Measurements from ENCODE around the gene UBQLN1. TPM values are rescaled to one million over a fixed set of nuclear protein-coding genes. Genes with fewer than 3 reads are reported as not detected.

Gene UBQLN1
- total RNA-seq, 2 experiments from 2014 or later: 178 to 185 TPM

- no peaks in the 10 kb centered on the region for H3K27me3 Mint-ChIP-seq
- no peaks in the 10 kb centered on the region for H3K4me1 Mint-ChIP-seq (ENCODE audit: low read depth)
- intact Hi-C loops (cut with DNase I, micrococcal nuclease): no loop called here
- ATAC-seq (ENCODE audit: poor library complexity): no peak
- no peaks in the 10 kb centered on the region for H3K36me3 ChIP-seq (ENCODE audit: insufficient read depth, low read length)
- ChIA-PET POLR2A (interaction anchor here (3.5 kb wide), 1 partner anchor 16 kb away, joined by 14 read pairs; the partner anchor contains the start of gene IDNK), CTCF (interaction anchor here (1.8 kb wide), 1 partner anchor 19 kb away, joined by 7 read pairs; no protein-coding TSS in a partner anchor)
- H3K4me1 ChIP-seq (ENCODE audit: insufficient read depth, low read length): no peaks in the 10 kb centered on the region
- no peaks in the 10 kb centered on the region for H3K36me3 Mint-ChIP-seq (ENCODE audit: low read depth)
- no peak overlapping the region for H3K27ac Mint-ChIP-seq
- TF ChIP-seq CTCF (IDR thresholded peaks at IDR 0.05): no peak
- H3K27me3 ChIP-seq (ENCODE audit: control insufficient read depth in 1 of 2, insufficient read depth in 2 of 2, low read length in 2 of 2): no peaks in the 10 kb centered on the region
- H3K4me3 ChIP-seq (ENCODE audit: low read length): no peak overlapping the region
- H3K9me3 ChIP-seq (ENCODE audit: control insufficient read depth in 1 of 2, insufficient read depth in 1 of 2, low read length in 2 of 2): no peaks in the 10 kb centered on the region
- H3K4me3 Mint-ChIP-seq: no peak overlapping the region
- DNase-seq: no peak
- H3K27ac ChIP-seq (ENCODE audit: low read depth in 1 of 2, low read length in 2 of 2): no peak overlapping the region
- H3K9me3 Mint-ChIP-seq: no peaks in the 10 kb centered on the region
These were observed 68.5 kb downstream of the UBQLN1 start for GRCh38 chr9:83639266-83639665.

- Mint-ChIP-seq H3K4me3 (no peak overlapping the region), H3K27me3 (no peaks in the 10 kb centered on the region), H3K36me3 (ENCODE audit: low read depth) (no peaks in the 10 kb centered on the region), H3K9me3 (no peaks in the 10 kb centered on the region), H3K4me1 (ENCODE audit: low read depth) (no peaks in the 10 kb centered on the region), H3K27ac (no peak overlapping the region)
- TF ChIP-seq CTCF (IDR thresholded peaks at IDR 0.05): no peak
- ATAC-seq (ENCODE audit: poor library complexity): no peak
- no peak overlapping the region for H3K27ac ChIP-seq (ENCODE audit: low read depth in 1 of 2, low read length in 2 of 2)
- H3K4me3 ChIP-seq (ENCODE audit: low read length): no peak overlapping the region
- H3K36me3 ChIP-seq (ENCODE audit: insufficient read depth, low read length): no peaks in the 10 kb centered on the region
- H3K4me1 ChIP-seq (ENCODE audit: insufficient read depth, low read length): no peaks in the 10 kb centered on the region
- ChIA-PET POLR2A (interaction anchor here (0.7 kb wide), 1 partner anchor 14 kb away, joined by 3 read pairs; the partner anchor contains the start of gene IDNK), CTCF (interaction anchor here (1.1 to 2.0 kb wide), 2 partner anchors 12 to 17 kb away, joined by 4 to 7 read pairs; no protein-coding TSS in a partner anchor)
- no peaks in the 10 kb centered on the region for H3K9me3 ChIP-seq (ENCODE audit: control insufficient read depth in 1 of 2, insufficient read depth in 1 of 2, low read length in 2 of 2)
- DNase-seq: no peak
- intact Hi-C loops (cut with DNase I, micrococcal nuclease): no loop called here
- H3K27me3 ChIP-seq (ENCODE audit: control insufficient read depth in 1 of 2, insufficient read depth in 2 of 2, low read length in 2 of 2): no peaks in the 10 kb centered on the region
These were observed 70.4 kb downstream of the UBQLN1 start for GRCh38 chr9:83637389-83637788.

- ChIA-PET POLR2A (interaction anchor here (0.7 to 1.7 kb wide), 3 partner anchors 12 to 71 kb away, joined by 3 to 4 read pairs (median 3); partner anchors contain the start of genes IDNK and UBQLN1), CTCF (interaction anchor here (1.1 to 2.0 kb wide), 2 partner anchors 12 to 16 kb away, joined by 4 to 7 read pairs; no protein-coding TSS in a partner anchor)
- ATAC-seq (ENCODE audit: poor library complexity): no peak
- intact Hi-C loops (cut with DNase I, micrococcal nuclease): no loop called here
- no peaks in the 10 kb centered on the region for H3K36me3 ChIP-seq (ENCODE audit: insufficient read depth, low read length)
- Mint-ChIP-seq H3K4me1 (ENCODE audit: low read depth) (no peaks in the 10 kb centered on the region), H3K27ac (no peak overlapping the region), H3K9me3 (no peaks in the 10 kb centered on the region), H3K4me3 (no peak overlapping the region), H3K36me3 (ENCODE audit: low read depth) (no peaks in the 10 kb centered on the region), H3K27me3 (no peaks in the 10 kb centered on the region)
- TF ChIP-seq CTCF (IDR thresholded peaks at IDR 0.05): no peak
- no peaks in the 10 kb centered on the region for H3K27me3 ChIP-seq (ENCODE audit: control insufficient read depth in 1 of 2, insufficient read depth in 2 of 2, low read length in 2 of 2)
- no peak for DNase-seq
- no peaks in the 10 kb centered on the region for H3K9me3 ChIP-seq (ENCODE audit: control insufficient read depth in 1 of 2, insufficient read depth in 1 of 2, low read length in 2 of 2)
- H3K27ac ChIP-seq (ENCODE audit: low read depth in 1 of 2, low read length in 2 of 2): no peak overlapping the region
- H3K4me3 ChIP-seq (ENCODE audit: low read length): no peak overlapping the region
- no peaks in the 10 kb centered on the region for H3K4me1 ChIP-seq (ENCODE audit: insufficient read depth, low read length)
These were observed 70.9 kb downstream of the UBQLN1 start for GRCh38 chr9:83636813-83637212.

All from CD4-positive, alpha-beta T cell (primary cell).